Prostate gland (tissue), 2 donors: ENCODE results near the gene SEPTIN2.

Experiments used
- CTCF ChIP-seq, 4 experiments: fragments of 200-600 bp in 2 of 4; fragments of 450-650 bp in 2 of 4; sonication (generic) in 2 of 4; IDR thresholded peaks; 1 replicate in 3 of 4; 2 replicates in 1 of 4; pipeline ENCODE4 v1.5.1; 2016 to 2019; ENCODE audit warnings: antibody characterized with exemption in 4 of 4, mild to moderate bottlenecking in 2 of 4, moderate library complexity in 2 of 4
- POLR2A ChIP-seq: fragments of 450-650 bp; IDR thresholded peaks from one replicate; pipeline ENCODE4 v1.6.1; 2016; ENCODE audit warnings: antibody characterized with exemption, mild to moderate bottlenecking
- POLR2AphosphoS5 ChIP-seq: sonication (generic); formaldehyde crosslinking; IDR thresholded peaks from one replicate; pipeline ENCODE4 v1.6.1; 2017; ENCODE audit warnings: antibody characterized with exemption

GRCh38 chr2:241350878-241351639 lies 35.3 kb downstream of the SEPTIN2 start:
- TF ChIP-seq CTCF (IDR thresholded peaks at IDR 0.05) (no peak), POLR2A (no peak), POLR2AphosphoS5 (no peak)
